Right cardiac atrium (tissue), 5 donors: ENCODE measurements around the gene ADCYAP1R1. TPM values are rescaled to one million over a fixed set of nuclear protein-coding genes. Genes with fewer than 3 reads are reported as not detected.
A peak's percentile ranks its signal among the peaks of the same experiment; 100 is the strongest.

ENCODE experiments used
- ATAC-seq, 2 donors: fragments of 200-7000 bp; cut with Tn5 transposase; one replicate each; pipeline versions ENCODE4 v1.8.0 to v1.9.1; 2020; ENCODE audit warnings: moderate library complexity in 2 of 2, mild to moderate bottlenecking in 1 of 2
- DNase-seq, 3 donors: peaks; one replicate each; pipeline ENCODE4 v3.0.0-alpha.2; 2020
- H3K27ac ChIP-seq: one replicate; pipeline ENCODE4 v1.5.1; 2013; ENCODE audit warnings: mild to moderate bottlenecking, low read length, control low read depth, moderate library complexity
- H3K27me3 ChIP-seq: one replicate; pipeline ENCODE4 v1.6.1; 2013; ENCODE audit not compliant: control insufficient read depth, insufficient read depth
- H3K4me1 ChIP-seq: one replicate; pipeline ENCODE4 v1.6.1; 2013; ENCODE audit warnings: low read length; ENCODE audit not compliant: control insufficient read depth, insufficient read depth
- H3K4me3 ChIP-seq: one replicate; pipeline ENCODE4 v1.5.1; 2013; ENCODE audit warnings: low read length, control low read depth
- H3K9me3 ChIP-seq: one replicate; pipeline ENCODE4 v1.6.1; 2013; ENCODE audit warnings: low read length; ENCODE audit not compliant: control insufficient read depth
- WGBS: extraction: QIAGEN DNeasy Blood & Tissue Kit; methylation state at CpG from one replicate; pipeline ENCODE4 v1.1.7; 2013; 5-methylcytosine and 5-hydroxymethylcytosine counted together
- intact Hi-C, 4 donors: fragments of 100-400 bp; cut with DNase I; formaldehyde crosslinking; loops; one replicate each; pipeline versions ENCODE4 v1.11.0 to v1.14.0; 2022 to 2023
- polyA plus RNA-seq: library from polyadenylated mRNA; stranded (reverse); fragments of 200-250 nt; gene quantifications from one replicate; pipeline ENCODE4 v1.2.3, GENCODE V29; 2013
- total RNA-seq, 4 donors: library from RNA; stranded (reverse); fragmentation: NEBNext Ultra II Directional; extraction: Animal tissue kit (Norgen Biotek cat#: 25700); gene quantifications; one replicate each; pipeline ENCODE4 v1.2.1, GENCODE V29; 2021
- donor health status: healthy with polysubstance abuse.
- donor health status: DM: no; HTN: yes; CAD: no.
- donor health status: DM: no; HTN: no; CAD: no.
- donor health status: DM: no; HTN: yes; CAD: no; lungs with severe emphysema.
- donor health status: DM: yes; HTN: yes; CAD: no.

Gene ADCYAP1R1
- total and polyA plus RNA-seq, 5 donors: 0.84 to 3.4 (median 1.7) TPM

DNA sequence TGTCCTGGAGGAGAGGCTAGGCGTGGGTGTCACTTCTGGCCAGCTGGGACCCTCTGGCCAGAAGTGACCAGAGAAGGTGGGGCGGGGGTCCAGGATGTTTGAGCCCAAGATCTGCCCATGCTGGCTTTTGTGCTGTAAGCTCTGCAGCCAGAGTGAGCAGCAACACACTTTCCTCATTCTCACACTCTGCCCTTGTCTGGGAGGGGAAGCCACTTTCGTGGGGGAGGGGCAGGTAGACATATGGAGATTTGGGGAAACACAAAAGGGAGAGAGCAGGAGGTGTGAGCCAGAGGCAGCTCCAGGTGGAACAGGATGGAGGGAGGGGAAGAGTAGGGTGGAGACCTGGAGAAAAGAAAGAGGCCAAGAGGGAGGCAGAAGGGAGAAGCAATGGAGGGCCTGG is 31.5 kb upstream of the ADCYAP1R1 start:
- ATAC-seq (no peak), DNase-seq (no peak)
- WGBS: 71% methylated on average over 3 of the region's 3 CpGs
- Histone ChIP-seq H3K4me1 (no peaks in the 10 kb centered on the region), H3K27ac (no peak overlapping the region), H3K4me3 (no peak overlapping the region), H3K9me3 (no peaks in the 10 kb centered on the region), H3K27me3 (no peaks in the 10 kb centered on the region)
- intact Hi-C loops: no loop called here

DNA sequence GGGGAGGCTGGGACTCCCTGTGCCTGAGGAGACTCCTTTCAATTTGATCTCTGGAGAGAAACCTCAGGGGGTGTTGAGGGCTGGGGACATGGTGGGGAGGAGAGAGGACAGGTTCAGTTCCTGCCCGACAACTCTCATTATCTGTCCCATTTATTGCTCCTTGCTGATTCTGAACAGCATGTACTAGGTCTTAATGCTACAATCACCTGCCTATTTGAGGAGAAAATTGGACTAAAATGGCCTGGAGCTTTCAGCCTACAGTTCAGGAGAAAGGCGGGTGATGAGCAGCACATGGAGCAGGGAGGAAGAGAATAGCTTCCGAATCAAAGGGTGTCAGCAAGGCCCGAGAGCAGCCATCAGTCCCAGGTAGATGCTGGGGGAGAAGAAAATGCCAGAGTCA is 30.0 kb upstream of the ADCYAP1R1 start:
- DNase-seq (no peak), ATAC-seq (no peak)
- intact Hi-C loops: no loop called here
- no peaks in the 10 kb centered on the region for H3K27me3 ChIP-seq
- H3K27ac ChIP-seq: no peak overlapping the region
- H3K4me3 ChIP-seq: no peak overlapping the region
- H3K9me3 ChIP-seq: no peaks in the 10 kb centered on the region
- 90% methylated on average over 4 of the region's 4 CpGs for WGBS
- no peaks in the 10 kb centered on the region for H3K4me1 ChIP-seq

DNA sequence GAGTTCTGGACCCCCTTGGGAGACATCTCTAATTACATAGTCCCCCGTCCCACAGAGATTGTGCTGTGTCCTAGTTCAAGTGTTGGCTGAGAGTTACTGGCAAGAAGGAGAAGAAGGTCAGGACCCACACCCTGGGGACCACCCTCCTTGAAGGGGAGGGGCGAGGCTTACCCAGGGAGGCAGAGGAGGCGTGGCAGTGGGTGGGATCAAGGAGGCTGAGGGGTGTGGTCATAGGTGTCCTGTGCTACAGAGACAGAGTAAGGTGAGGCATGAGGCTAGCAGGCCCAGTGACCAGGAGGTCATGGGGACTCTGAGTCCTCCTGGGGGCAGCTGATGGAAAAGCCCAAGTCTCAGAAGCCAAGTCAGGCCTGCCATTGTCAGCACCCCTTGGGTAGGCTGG is 29.4 kb upstream of the ADCYAP1R1 start:
- H3K4me1 ChIP-seq: no peaks in the 10 kb centered on the region
- no peak for ATAC-seq
- no peaks in the 10 kb centered on the region for H3K27me3 ChIP-seq
- intact Hi-C loops: no loop called here
- WGBS: 79% methylated on average over 3 of the region's 3 CpGs
- H3K9me3 ChIP-seq: no peaks in the 10 kb centered on the region
- H3K27ac ChIP-seq: no peak overlapping the region
- DNase-seq: no peak
- no peak overlapping the region for H3K4me3 ChIP-seq

DNA sequence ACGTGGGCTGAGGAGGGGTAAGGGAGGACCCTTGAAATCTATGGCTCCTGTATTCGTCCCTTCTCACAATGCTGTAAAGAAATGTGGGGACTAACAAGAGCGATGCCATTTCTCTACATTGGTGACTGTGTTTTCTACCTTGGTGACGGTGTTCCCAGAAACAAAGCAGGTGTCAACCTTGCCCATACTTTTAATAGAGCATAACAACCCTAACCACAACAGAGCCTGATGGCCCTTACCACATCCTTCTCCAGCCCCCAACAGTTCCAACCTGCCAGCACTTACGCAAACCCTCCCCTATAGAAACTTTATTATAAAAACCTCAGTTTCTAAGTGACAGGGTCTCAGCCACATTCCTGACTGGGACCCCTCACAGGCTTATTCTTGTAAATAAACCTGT is 28.2 kb upstream of the ADCYAP1R1 start:
- Histone ChIP-seq H3K27me3 (no peaks in the 10 kb centered on the region), H3K4me3 (no peak overlapping the region), H3K9me3 (no peaks in the 10 kb centered on the region), H3K27ac (no peak overlapping the region), H3K4me1 (no peaks in the 10 kb centered on the region)
- 89% methylated on average over 5 of the region's 5 CpGs for WGBS
- ATAC-seq: no peak
- intact Hi-C loops: no loop called here
- no peak for DNase-seq

DNA sequence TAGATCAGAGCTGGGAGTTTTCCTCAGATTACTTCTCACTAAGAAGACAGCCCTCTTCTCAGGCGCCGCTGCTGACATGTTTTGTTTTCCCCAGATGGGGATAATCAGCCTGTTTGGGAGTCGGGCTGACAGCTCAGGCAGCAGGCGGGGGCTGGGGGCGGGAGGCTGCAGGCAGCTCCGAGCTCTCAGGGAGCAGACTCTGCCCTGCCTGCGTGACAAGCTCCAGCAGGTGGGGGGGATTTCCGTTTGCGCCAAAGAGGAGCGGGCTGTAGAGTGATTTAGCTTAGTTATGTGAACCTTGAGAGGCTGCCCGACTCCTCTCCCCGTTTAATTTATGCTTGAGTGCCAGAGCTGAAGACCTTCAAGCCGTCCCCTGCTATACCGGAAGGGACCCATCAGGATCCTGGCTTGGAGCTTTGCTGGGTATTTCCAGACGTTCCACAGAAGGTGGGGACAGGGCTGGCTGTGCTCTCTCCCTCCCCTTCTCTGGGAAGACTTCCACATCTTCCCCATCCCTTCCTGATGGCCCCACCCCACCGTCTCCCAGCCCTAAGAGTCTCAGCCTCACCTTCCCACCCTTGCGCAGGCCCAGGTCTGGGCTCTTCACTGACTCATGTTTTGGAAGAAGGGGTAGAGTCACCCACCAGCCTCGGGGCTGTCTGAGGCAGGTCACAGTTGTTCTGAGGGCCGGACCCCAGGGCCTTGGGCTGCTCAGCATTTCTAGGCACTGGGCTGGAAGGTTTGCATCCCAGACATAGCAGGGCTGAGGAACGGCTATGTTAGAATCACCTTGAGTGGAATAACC is 24.7 kb upstream of the ADCYAP1R1 start:
- Histone ChIP-seq H3K27ac (no peak overlapping the region), H3K4me1 (no peaks in the 10 kb centered on the region), H3K27me3 (no peaks in the 10 kb centered on the region), H3K4me3 (no peak overlapping the region), H3K9me3 (no peaks in the 10 kb centered on the region)
- intact Hi-C loops: no loop called here
- WGBS: 23% methylated on average over 20 of the region's 20 CpGs
- ATAC-seq: peak; percentile 50 to 56
- peak in 2 of 3 donors; percentile 78 to 81 for DNase-seq

DNA sequence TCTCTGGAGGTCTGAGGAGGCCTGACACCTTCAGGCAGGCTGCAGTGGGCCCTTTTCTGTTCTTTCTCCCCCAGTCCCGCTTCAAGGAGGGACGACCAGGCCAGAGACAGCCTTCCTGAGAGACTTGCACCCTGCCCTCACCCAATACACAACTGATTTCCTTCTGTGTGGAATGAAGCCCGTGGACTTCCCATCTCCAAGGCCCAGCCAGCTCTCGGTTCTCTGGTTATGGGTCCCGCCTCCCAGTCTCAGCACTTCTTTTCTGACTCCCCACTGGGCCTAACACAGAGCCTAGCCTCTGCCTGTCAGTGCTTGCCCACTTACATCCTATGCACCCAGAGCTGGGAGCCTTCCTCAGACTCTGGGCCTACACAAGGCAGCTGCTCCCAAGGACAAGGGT is 24.1 kb upstream of the ADCYAP1R1 start:
- no peak for ATAC-seq
- H3K27me3 ChIP-seq: no peaks in the 10 kb centered on the region
- no peak overlapping the region for H3K4me3 ChIP-seq
- no peak for DNase-seq
- intact Hi-C loops: no loop called here
- no peak overlapping the region for H3K27ac ChIP-seq
- H3K4me1 ChIP-seq: no peaks in the 10 kb centered on the region
- WGBS: 86% methylated on average over 5 of the region's 5 CpGs
- H3K9me3 ChIP-seq: no peaks in the 10 kb centered on the region

DNA sequence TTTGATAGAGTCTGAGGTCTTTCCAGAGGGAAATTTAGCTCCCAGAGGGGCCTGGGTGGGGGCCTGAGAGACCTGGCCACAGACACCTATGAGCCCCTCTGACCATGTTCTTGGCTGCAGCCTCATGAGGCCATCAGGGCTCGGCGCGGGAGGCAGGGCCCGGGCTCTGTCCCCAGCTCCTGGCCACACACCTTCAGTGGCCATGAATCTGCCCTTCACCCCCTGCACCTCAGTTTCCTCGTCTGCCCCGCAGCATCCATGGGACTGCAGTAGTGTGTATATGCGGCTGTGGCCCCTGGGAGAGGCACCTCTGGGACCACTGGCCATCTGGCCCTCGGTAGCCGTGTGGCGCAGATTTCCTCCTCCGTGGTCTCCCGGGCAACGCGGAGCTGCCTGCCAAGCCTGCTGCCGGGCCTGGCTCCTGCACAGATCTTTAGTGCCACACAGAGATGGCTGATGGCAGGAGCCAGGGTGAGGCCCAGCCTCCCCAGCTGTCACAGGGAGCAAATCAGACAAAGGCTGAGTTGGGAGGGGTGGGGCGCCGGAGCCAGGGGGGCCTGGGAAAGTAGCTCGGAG is 23.6 kb upstream of the ADCYAP1R1 start:
- peak; percentile 7 to 21 for ATAC-seq
- Histone ChIP-seq H3K4me3 (no peak overlapping the region), H3K4me1 (no peaks in the 10 kb centered on the region), H3K27me3 (no peaks in the 10 kb centered on the region), H3K27ac (no peak overlapping the region), H3K9me3 (no peaks in the 10 kb centered on the region)
- 89% methylated on average over 18 of the region's 18 CpGs for WGBS
- intact Hi-C loops: no loop called here
- DNase-seq: peak in 1 of 3 donors; percentile 63

DNA sequence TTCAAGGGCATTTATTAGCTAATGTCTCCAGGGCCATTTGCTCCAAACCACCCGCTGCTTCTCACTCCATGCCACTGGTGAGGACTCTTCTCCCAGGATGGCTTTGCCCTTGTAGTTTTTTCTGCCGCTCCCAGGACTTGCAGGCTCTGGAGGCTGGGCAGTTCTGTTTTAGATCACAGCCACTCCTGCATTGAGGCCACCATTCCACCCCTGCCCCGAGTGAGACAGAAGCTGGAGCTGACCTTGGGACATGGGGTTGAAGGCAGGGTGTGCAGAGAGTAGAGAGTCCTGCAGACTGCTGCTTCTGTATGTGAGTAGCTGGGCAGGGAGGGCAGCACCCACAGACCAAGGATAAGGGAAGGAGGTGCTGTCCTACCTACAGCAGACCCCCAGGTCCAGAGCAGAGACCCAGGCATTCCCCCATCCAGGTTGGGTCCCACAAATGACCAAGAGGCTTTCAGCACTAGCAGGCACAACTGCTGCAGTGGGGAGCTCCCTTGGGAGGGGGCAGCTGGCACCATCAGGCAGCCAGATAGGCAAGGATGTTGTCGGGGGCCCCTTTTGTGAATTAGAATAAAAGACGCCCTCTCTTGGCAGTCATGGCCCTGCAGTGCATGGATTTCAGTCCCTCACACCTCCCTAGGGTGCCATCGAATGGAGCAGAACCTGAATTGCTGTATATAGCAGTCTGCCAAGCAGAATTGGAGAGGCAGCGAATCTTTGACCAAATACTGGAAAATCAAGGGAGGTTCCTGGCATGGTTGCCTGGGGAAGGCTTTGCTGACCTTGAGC is 22.7 kb upstream of the ADCYAP1R1 start:
- intact Hi-C loops: no loop called here
- Histone ChIP-seq H3K4me1 (no peaks in the 10 kb centered on the region), H3K27me3 (no peaks in the 10 kb centered on the region), H3K9me3 (no peaks in the 10 kb centered on the region), H3K27ac (no peak overlapping the region), H3K4me3 (no peak overlapping the region)
- 71% methylated on average over 7 of the region's 7 CpGs for WGBS
- ATAC-seq: no peak
- no peak for DNase-seq

DNA sequence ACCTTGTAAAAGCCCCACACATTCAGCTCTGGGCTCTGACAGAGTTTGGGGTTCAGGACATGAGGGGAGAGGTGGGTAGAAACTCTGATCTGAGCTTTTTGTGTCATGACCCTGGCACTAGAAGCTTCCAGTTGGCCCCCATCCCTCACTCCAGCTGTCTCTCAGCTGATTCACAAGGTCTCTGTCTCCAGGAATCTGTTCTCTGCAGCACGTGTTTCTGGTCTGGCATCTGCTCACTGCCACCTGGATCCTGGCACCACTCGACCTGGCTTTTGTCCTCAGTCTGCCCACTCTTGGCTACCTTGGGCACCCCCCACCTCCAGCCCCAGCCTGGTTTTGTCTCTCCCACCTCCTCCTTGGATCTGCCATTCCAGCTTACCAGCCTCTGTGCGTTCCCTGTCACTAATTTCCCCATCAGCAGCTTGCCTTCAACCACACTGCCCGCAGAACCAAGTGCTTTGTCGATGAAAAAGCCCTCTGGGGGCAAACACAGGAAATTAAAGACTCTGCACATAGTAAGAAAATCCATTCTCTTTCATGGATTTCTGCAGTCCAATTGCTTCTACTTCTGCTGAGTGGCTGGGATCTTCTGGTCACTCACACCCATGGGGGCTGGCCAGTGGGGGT is 18.3 kb upstream of the ADCYAP1R1 start:
- H3K4me3 ChIP-seq: no peak overlapping the region
- WGBS: 68% methylated on average over 5 of the region's 5 CpGs
- no peaks in the 10 kb centered on the region for H3K27me3 ChIP-seq
- H3K9me3 ChIP-seq: no peaks in the 10 kb centered on the region
- DNase-seq (no peak), ATAC-seq (no peak)
- intact Hi-C loops: no loop called here
- no peaks in the 10 kb centered on the region for H3K4me1 ChIP-seq
- H3K27ac ChIP-seq: no peak overlapping the region

DNA sequence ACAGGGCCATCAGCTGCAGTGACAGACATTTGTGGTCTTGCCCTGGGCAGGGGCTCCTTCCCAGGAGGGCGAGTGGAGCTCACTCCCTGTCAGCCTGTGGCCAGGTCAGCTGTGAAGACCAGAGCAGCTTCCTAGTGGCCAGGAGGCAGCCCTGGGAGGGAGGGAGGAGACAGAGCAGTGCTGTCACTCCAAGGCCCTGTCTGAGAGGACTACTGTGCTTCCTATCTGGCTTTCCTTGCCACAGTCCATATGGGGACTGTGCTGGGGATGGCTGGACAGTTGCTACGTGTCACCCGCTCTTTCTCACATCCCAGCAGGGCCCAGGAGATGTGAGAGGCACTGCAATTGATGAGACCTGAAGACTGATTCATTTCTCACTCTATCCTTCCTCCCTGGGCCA is 15.2 kb upstream of the ADCYAP1R1 start:
- no peak for ATAC-seq

DNA sequence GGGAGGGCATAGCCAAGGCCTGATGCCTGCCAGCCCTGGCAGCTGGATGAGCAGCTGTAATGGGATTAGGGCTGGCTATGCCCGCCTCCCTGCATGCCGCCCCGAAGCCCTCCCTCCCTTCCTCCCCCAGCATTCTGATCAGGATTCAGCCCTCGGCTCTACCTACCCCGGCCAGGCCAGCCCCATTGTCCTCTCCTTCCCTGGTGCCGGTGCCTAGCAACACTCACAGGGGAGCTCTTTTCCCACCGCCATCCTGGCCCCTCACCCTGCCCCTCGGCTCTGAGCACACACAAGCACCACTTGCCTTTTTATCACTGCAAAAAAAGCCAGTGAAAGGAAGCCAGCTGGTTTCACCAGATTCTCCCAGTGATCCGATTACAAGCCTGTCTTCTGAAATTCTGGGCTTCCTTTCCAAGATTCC is 9.0 kb upstream of the ADCYAP1R1 start:
- Histone ChIP-seq H3K4me1 (no peaks in the 10 kb centered on the region), H3K27ac (no peak overlapping the region), H3K4me3 (no peak overlapping the region), H3K27me3 (no peaks in the 10 kb centered on the region), H3K9me3 (no peaks in the 10 kb centered on the region)
- no peak for DNase-seq
- ATAC-seq: no peak
- intact Hi-C loops: no loop called here
- 35% methylated on average over 9 of the region's 9 CpGs for WGBS

More for the DNA sequence above, 15.2 kb upstream of the ADCYAP1R1 start:
- H3K27ac ChIP-seq: no peak overlapping the region
- 57% methylated on average over 3 of the region's 3 CpGs for WGBS
- DNase-seq: no peak
- H3K9me3 ChIP-seq: no peaks in the 10 kb centered on the region
- H3K4me3 ChIP-seq: no peak overlapping the region
- no peaks in the 10 kb centered on the region for H3K27me3 ChIP-seq
- intact Hi-C loops: no loop called here
- no peaks in the 10 kb centered on the region for H3K4me1 ChIP-seq
